ENCODE measurements around the gene TRIM8.

Gene TRIM8

DNA sequence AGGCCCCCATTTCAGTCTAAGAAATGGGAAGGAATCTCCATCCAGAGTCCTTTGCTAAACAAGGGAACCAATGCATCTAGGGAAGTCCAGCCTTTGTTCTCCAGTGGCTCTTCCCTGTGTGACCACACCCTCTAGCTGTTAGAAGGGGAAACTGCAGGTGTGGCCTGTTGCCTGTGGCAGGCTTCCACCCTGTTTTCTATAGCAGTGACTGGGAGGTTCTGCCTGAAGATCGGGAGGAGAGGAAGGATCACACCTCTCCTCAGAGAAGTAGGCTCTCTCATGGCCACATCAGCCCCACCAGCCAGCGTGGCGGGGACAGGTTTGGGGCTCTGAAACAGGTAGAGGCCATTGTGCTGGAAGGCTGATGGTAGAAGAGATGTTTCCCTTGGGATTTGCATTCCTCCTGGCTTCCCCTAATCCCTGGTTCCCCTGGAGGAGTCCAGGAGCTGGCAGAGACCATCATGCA lies 47.7 kb upstream of the TRIM8 start:
- Histone ChIP-seq H3K79me2 (ENCODE audit: insufficient read depth, low read length) (no peaks in the 10 kb centered on the region), H3K27me3 (ENCODE audit: insufficient read depth, low read length, poor library complexity) (no peaks in the 10 kb centered on the region), H3K9me3 (ENCODE audit: insufficient read depth, low read length, severe bottlenecking) (no peaks in the 10 kb centered on the region), H3K4me3 (ENCODE audit: low read depth in 1 of 2, low read length in 2 of 2) (no peak overlapping the region), H3K27ac (ENCODE audit: low read length) (no peak overlapping the region), H3K4me2 (ENCODE audit: insufficient read depth, low read length) (no peak overlapping the region), H3K4me1 (ENCODE audit: insufficient read depth, low read length) (no peaks in the 10 kb centered on the region), H2AFZ (ENCODE audit: low read depth, low read length) (no peak overlapping the region), H3K36me3 (ENCODE audit: insufficient read depth, low read length) (peaks cover 41% of the 10 kb centered on the region), H3K9ac (ENCODE audit: low read depth, low read length) (no peak overlapping the region), H4K20me1 (ENCODE audit: insufficient read depth, low read length) (no peaks in the 10 kb centered on the region)
- ATAC-seq (ENCODE audit: insufficient read depth, low read depth) (peak; percentile 75; the same call in 2 of the 3 replicates), DNase-seq (peak; percentile 36)
- TF ChIP-seq, protein P1, sequence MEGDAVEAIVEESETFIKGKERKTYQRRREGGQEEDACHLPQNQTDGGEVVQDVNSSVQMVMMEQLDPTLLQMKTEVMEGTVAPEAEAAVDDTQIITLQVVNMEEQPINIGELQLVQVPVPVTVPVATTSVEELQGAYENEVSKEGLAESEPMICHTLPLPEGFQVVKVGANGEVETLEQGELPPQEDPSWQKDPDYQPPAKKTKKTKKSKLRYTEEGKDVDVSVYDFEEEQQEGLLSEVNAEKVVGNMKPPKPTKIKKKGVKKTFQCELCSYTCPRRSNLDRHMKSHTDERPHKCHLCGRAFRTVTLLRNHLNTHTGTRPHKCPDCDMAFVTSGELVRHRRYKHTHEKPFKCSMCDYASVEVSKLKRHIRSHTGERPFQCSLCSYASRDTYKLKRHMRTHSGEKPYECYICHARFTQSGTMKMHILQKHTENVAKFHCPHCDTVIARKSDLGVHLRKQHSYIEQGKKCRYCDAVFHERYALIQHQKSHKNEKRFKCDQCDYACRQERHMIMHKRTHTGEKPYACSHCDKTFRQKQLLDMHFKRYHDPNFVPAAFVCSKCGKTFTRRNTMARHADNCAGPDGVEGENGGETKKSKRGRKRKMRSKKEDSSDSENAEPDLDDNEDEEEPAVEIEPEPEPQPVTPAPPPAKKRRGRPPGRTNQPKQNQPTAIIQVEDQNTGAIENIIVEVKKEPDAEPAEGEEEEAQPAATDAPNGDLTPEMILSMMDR (IDR thresholded peaks at IDR 0.05; ENCODE audit: borderline replicate concordance, extremely low read depth, low read length, poor library complexity, severe bottlenecking): peak; percentile 77
- no peak for TF ChIP-seq EZH2 (IDR thresholded peaks at IDR 0.05; ENCODE audit: borderline replicate concordance, low read depth, low read length, severe bottlenecking)

DNA sequence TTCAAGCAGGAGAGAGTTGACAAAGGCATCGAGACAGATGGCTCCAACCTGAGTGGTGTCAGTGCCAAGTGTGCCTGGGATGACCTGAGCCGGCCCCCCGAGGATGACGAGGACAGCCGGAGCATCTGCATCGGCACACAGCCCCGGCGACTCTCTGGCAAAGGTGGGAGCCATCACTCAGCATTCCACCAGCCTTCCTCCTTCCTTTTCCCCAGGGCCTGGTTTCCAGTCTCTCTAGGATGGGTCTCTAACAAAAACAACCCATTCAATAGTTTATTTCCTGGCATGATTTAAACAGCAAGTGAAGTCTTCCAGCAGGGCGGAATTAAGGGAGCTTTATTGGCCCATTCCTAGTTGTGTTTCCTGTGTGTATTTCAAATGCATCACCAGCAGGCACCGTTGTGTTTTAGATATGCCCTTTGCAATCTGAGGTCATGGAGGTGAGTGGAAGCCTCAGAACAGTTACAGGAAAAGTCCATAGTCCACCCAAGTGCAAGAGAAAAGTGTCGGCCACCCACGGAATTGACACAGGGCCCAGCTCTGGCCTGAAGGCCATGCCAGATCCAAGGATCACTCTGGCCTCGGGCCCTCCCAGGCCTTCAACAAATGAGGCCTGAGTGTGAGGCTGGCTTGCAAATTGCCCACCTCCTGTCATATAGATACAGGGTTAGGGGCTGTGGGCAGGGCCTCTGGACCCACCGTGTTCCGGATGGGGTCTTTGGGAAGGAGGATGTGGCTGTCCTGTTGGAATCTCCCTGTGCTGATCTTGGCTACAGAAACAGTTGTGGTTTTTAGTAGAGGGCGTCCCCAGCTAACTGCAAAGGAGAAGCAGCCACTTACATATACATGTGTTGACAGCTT lies 46.9 kb upstream of the TRIM8 start:
- DNase-seq: no peak
- Histone ChIP-seq H3K4me3 (ENCODE audit: low read depth in 1 of 2, low read length in 2 of 2) (no peak overlapping the region), H3K36me3 (ENCODE audit: insufficient read depth, low read length) (peaks cover 47% of the 10 kb centered on the region), H3K4me2 (ENCODE audit: insufficient read depth, low read length) (no peak overlapping the region), H3K79me2 (ENCODE audit: insufficient read depth, low read length) (no peaks in the 10 kb centered on the region), H4K20me1 (ENCODE audit: insufficient read depth, low read length) (no peaks in the 10 kb centered on the region), H3K27me3 (ENCODE audit: insufficient read depth, low read length, poor library complexity) (no peaks in the 10 kb centered on the region), H2AFZ (ENCODE audit: low read depth, low read length) (no peak overlapping the region), H3K27ac (ENCODE audit: low read length) (no peak overlapping the region), H3K9me3 (ENCODE audit: insufficient read depth, low read length, severe bottlenecking) (no peaks in the 10 kb centered on the region), H3K9ac (ENCODE audit: low read depth, low read length) (no peak overlapping the region), H3K4me1 (ENCODE audit: insufficient read depth, low read length) (no peaks in the 10 kb centered on the region)
- no peak for TF ChIP-seq EZH2 (IDR thresholded peaks at IDR 0.05; ENCODE audit: borderline replicate concordance, low read depth, low read length, severe bottlenecking)
- TF ChIP-seq, protein P1 (IDR thresholded peaks at IDR 0.05; ENCODE audit: borderline replicate concordance, extremely low read depth, low read length, poor library complexity, severe bottlenecking): no peak
- ATAC-seq (ENCODE audit: insufficient read depth, low read depth): no peak

DNA sequence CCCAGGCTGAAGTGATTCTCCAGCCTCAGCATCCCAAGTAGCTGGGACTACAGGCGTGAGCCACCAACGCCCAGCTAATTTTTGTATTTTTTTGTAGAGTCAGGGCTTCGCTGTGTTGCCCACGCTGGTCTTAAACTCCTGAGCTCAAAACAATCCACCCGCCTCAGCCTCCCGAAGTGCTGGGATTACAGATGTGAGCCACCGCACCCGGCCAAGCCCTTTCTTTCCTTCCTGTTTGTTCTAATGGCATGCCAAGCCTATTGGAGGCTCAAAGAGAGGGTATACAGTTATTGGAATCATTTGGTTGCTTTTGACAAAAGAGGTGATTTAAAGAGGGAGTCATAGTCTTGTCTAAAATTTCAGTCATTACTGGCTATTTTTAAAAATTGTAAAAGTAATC lies 46.0 kb upstream of the TRIM8 start:
- Histone ChIP-seq H3K36me3 (ENCODE audit: insufficient read depth, low read length) (peaks cover 53% of the 10 kb centered on the region), H3K27me3 (ENCODE audit: insufficient read depth, low read length, poor library complexity) (no peaks in the 10 kb centered on the region), H3K4me1 (ENCODE audit: insufficient read depth, low read length) (no peaks in the 10 kb centered on the region), H3K4me3 (ENCODE audit: low read depth in 1 of 2, low read length in 2 of 2) (no peak overlapping the region), H3K79me2 (ENCODE audit: insufficient read depth, low read length) (no peaks in the 10 kb centered on the region), H4K20me1 (ENCODE audit: insufficient read depth, low read length) (no peaks in the 10 kb centered on the region), H3K27ac (ENCODE audit: low read length) (no peak overlapping the region), H3K9ac (ENCODE audit: low read depth, low read length) (no peak overlapping the region), H3K9me3 (ENCODE audit: insufficient read depth, low read length, severe bottlenecking) (no peaks in the 10 kb centered on the region), H3K4me2 (ENCODE audit: insufficient read depth, low read length) (no peak overlapping the region), H2AFZ (ENCODE audit: low read depth, low read length) (no peak overlapping the region)
- DNase-seq (no peak), ATAC-seq (ENCODE audit: insufficient read depth, low read depth) (no peak)
- no peak for TF ChIP-seq EZH2 (IDR thresholded peaks at IDR 0.05; ENCODE audit: borderline replicate concordance, low read depth, low read length, severe bottlenecking)
- TF ChIP-seq, protein P1 (IDR thresholded peaks at IDR 0.05; ENCODE audit: borderline replicate concordance, extremely low read depth, low read length, poor library complexity, severe bottlenecking): no peak

Data from DND-41 (cell line).